Activated T-cell treated with anti-CD3 and anti-CD28 coated beads for 24 hours (primary cell): ENCODE data around the gene RADIL.

Experiments
- DNase-seq: peaks from one replicate; pipeline ENCODE4 v3.0.0-alpha.2; 2020; ENCODE audit warnings: low read depth

The RADIL gene

GRCh38 chr7:4831723-4832495, 51.6 kb downstream of the RADIL start:
- DNase-seq: no peak

- DNase-seq: peak; percentile 42
Observed at GRCh38 chr7:4830176-4830575, 53.3 kb downstream of the RADIL start.

DNA sequence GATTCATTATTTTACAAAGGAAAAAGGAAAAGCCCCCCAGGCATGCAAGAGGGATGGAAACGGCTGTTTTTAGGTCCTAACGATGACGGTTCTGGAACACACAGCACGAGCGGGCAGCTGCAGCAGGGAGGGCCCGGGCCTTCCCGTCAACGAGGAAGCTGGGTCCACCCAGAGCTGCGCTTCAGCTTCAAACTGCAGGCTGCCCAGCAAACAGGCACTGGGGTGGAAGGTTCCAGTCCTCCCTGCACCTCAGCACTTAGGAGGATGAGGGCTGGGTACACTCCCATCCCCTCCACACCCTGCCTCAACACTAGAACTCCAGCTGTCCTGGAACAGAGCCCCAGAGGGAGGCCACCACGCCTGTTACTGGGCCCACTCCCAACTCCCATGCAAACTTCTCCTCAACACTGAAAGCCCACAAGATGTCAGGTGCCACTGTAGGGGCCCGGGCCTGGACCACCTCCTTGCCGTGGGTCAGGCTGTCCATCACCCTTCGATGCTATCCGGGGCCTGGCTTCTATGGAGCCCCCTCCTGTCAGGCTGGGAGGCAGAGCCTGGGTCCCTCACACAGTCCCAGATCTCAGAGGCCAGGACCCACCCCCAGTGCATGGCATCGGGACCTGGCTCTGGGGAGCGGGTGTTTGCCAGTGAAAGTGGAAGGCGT, 54.7 kb downstream of the RADIL start:
- DNase-seq: no peak

- DNase-seq: no peak
Observed at GRCh38 chr7:4825081-4825480, 58.4 kb downstream of the RADIL start.

DNA sequence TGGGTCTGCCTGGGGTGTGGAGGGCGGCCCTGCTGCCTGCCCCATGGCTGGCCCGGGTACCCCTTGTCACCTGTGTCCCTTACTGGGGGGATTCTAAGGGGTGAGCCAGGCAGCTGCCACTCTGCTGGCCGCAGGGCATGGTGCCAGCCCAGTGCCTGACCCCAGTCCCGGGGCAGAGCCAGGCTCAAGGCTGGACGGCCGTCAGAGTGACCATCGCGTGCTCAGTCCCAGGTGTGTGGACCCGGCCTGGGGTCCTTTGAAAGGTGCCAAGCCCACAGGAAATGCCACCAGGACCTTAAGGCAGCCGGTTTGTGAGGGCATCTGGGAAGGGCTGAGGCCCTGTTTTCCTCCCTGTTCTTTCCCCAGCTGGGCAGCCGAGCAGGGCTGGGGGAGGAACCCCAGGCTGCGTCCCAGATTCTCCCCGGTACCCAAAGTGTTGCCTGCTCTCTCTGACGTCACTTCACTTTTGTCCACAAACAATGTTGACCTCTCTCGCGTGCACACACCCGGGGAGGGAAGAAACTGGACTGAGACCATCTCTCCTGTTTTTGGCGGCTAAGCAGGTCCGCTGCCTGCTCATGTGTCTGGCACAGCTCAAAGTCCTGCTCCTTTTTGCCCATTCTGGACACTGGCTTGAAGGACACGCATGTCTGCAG, 59.3 kb downstream of the RADIL start:
- DNase-seq: no peak

GRCh38 chr7:4823441-4824119, 59.9 kb downstream of the RADIL start:
- DNase-seq: no peak

DNA sequence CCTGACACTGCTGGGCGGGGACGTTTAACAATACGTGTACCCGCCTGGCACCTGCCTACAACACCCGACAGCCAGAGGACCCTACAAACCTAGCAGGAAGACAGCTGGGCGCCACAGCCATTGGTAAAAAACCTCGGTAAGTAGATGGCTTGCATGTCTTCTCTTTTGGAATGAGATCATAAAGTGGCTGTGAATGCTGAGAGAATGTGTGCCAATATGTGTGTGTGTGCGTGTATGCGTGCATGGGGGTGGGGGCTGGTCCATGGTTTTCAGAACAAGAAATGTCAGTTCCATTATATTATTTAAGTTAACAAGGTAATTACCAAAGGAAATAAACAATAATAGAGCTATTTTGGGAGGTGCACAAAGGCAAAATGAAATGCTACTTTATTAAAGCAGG, 60.8 kb downstream of the RADIL start:
- no peak for DNase-seq

GRCh38 chr7:4820967-4821471, 62.5 kb downstream of the RADIL start:
- DNase-seq: no peak

DNA sequence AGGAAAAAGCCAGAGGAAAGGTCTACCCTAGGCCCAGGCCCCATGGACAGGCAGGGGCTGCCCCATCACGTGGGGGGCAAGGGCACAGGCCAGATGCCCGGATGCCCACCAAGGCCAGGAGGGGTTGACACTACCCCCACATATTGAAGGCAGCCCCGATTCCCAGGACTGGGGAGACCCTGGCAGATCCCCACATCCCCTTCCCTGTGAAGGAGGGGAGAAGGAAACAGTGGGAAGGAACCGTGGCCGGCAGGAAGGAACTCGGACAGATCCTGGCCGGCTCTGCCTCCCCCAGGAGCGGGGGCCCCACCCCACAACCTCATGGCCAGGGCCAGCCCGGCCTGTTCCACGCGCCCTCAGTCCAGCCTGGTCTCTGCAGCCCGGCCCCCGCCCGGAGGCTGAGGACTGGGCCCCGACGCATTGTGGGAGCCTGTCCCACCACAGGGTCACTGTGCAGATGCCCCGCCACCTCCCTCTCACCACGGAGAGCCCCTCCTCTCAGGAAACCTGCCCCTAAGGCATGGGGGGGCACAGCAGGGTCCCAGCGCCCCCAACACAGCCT, 63.0 kb downstream of the RADIL start:
- no peak for DNase-seq

DNA sequence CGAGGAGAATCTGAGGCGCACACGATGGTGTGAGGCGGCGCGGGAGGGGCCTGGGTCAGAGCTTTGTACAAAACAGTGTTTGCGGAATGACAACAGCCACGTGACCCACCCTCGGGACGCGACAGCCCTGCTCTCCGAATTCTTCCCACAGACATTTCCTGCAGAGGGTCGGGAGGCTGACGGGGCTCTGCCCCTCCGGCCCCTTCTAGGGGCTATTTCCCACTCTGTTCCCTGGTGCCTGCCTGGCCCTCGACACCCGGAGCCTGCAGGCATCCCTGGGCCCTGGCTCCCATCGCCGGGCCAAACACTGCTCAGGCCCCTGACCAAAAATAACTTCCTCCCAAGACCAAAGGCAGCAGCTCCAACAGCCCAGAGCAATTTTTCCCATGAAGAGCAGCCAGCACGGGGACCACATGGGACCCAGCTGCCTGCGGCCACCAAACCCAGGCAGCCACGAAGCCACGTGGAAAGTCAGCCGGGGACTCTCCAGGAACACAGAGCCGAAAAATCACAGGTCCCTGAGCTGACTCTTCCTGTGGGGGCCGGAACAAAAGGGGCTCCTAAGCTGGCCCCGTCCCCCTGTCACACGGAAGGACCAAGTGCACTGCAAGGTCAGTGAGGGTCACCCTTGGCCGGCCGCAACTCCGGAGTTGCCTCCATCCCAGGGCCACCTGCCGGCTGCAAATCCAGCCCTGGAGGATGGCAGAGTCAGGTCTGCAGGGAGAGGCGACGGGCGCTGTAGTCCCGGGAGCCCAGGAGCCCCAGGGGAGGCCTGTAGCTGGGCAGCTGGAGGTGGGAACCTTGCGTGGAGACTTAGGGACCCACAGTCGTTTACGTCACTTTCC, 63.7 kb downstream of the RADIL start:
- DNase-seq: no peak

GRCh38 chr7:4818000-4818794, 65.3 kb downstream of the RADIL start:
- no peak for DNase-seq

GRCh38 chr7:4817178-4817901, 66.2 kb downstream of the RADIL start:
- DNase-seq: no peak

DNA sequence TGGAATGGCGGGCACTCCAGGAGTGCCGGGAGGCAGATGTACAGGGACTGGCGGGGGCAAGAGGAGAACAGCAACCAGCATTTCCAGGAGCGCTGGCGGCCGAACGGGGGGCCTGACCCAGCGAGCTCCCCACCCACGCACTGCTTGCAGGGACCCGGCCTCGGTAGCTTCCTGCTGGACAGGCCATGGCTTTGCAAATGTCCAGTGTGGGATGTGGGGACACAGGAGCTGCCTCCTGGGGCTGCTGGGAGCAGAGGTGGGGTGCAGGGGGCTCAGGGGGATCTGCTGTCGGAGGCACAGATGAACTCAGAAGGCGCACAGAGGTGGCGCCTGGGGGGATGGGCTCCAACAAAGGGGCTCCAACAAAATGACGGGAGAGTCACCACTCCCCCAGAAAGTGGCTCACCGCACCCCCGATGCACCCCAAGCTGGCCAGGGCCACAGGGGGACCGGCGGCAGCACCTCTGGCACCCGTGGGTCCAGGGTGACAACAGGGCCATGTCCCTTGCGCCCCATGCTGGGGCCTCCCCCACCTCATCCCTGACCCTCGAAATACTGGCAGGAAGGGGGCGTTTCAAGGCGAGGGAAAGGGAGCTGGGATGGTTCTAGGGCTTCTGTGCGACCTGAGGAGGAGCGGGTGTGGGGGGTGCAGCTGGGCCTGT, 67.0 kb downstream of the RADIL start:
- DNase-seq: no peak

- no peak for DNase-seq
Observed at GRCh38 chr7:4815609-4816418, 67.7 kb downstream of the RADIL start.

- no peak for DNase-seq
Observed at GRCh38 chr7:4815121-4815520, 68.4 kb downstream of the RADIL start.

DNA sequence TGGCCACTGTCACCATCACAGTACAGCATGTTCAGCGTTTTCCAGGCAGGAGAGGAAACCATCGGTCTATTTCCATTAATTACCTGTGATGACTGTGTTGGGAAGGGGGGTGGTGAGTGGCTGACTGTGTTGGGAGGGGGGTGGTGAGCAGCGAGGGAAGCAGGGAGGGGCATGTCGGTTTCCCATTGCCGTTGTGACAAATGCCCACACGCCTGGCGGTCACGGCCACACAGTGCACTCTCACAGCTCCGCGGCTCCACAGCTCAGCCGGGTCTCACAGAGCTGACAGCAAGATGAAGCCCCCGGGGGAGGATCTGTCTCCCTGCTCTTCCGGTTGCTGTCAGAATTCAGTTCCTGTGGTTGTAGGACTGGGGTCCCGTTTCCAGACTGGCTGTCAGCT, 69.1 kb downstream of the RADIL start:
- no peak for DNase-seq

- DNase-seq: no peak
Observed at GRCh38 chr7:4809666-4810065, 73.8 kb downstream of the RADIL start.

GRCh38 chr7:4809091-4809591, 74.4 kb downstream of the RADIL start:
- peak; percentile 11 for DNase-seq
